Measurements from ENCODE around the gene CCS.

DNA sequence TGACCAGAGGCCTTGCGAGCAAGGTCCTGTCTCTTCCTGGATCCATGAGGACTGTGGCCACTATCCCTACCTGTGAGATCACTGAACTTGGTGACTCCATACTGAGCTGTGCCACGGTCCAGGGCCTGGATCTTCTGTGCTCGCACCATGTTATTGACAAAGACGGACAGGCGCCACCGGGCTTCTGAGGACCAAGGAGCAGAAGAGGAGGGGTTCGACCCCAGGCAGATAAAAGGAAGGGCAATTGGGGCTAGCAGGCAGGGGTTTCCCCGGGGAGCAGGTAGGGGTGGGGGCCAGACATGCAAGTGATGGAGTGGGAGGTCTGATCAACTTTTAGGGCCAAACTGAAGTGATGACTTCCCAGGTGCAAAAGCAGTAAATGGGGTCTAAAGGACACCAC is 26.8 kb upstream of the CCS start:
- TF ChIP-seq, protein P1, sequence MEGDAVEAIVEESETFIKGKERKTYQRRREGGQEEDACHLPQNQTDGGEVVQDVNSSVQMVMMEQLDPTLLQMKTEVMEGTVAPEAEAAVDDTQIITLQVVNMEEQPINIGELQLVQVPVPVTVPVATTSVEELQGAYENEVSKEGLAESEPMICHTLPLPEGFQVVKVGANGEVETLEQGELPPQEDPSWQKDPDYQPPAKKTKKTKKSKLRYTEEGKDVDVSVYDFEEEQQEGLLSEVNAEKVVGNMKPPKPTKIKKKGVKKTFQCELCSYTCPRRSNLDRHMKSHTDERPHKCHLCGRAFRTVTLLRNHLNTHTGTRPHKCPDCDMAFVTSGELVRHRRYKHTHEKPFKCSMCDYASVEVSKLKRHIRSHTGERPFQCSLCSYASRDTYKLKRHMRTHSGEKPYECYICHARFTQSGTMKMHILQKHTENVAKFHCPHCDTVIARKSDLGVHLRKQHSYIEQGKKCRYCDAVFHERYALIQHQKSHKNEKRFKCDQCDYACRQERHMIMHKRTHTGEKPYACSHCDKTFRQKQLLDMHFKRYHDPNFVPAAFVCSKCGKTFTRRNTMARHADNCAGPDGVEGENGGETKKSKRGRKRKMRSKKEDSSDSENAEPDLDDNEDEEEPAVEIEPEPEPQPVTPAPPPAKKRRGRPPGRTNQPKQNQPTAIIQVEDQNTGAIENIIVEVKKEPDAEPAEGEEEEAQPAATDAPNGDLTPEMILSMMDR (IDR thresholded peaks at IDR 0.05), result no peak
- no peak for TF ChIP-seq POLR2A (IDR thresholded peaks at IDR 0.05)

Data from body of pancreas (tissue), 4 donors.